Heart right ventricle (tissue), 16 donors: Measurements from ENCODE around the gene ACTL10. TPM values are rescaled to one million over a fixed set of nuclear protein-coding genes. Genes with fewer than 3 reads are reported as not detected.

Experiments
- ATAC-seq, 8 donors: fragments of 200-7000 bp; cut with Tn5 transposase; one replicate each; pipeline ENCODE4 v1.9.1; 2020; ENCODE audit warnings: mild to moderate bottlenecking in 8 of 8, moderate library complexity in 8 of 8, moderate number of reproducible peaks in 1 of 8
- DNase-seq, 2 donors: peaks; one replicate each; pipeline ENCODE4 v3.0.0-alpha.2; 2020
- H3K27ac ChIP-seq, 10 donors: fragments of 200-600 bp; sonication (generic) in 2 of 10; one replicate each; pipeline versions ENCODE4 v1.5.0 to v1.8.0; 2020 to 2022; ENCODE audit warnings: mild to moderate bottlenecking in 3 of 10
- H3K27me3 ChIP-seq, 7 donors: fragments of 200-600 bp; one replicate each; pipeline ENCODE4 v1.8.0; 2021 to 2022; ENCODE audit warnings: mild to moderate bottlenecking in 2 of 7
- H3K36me3 ChIP-seq, 9 donors: fragments of 200-600 bp; sonication (generic) in 1 of 9; one replicate each; pipeline versions ENCODE4 v1.5.0 to v1.8.0; 2020 to 2022; ENCODE audit warnings: mild to moderate bottlenecking in 2 of 9
- H3K4me1 ChIP-seq, 9 donors: fragments of 200-600 bp; sonication (generic) in 1 of 9; one replicate each; pipeline versions ENCODE4 v1.5.0 to v1.8.0; 2020 to 2022; ENCODE audit warnings: mild to moderate bottlenecking in 4 of 9
- H3K4me3 ChIP-seq, 10 donors: fragments of 200-600 bp; sonication (generic) in 2 of 10; one replicate each; pipeline versions ENCODE4 v1.5.0 to v1.8.0; 2020 to 2022; ENCODE audit warnings: mild to moderate bottlenecking in 7 of 10, moderate library complexity in 2 of 10
- H3K9me3 ChIP-seq, 11 donors: fragments of 200-600 bp in 10 of 11; sonication (generic) in 2 of 11; one replicate each; pipeline versions ENCODE4 v1.5.0 to v1.8.0; 2013 to 2022; ENCODE audit warnings: mild to moderate bottlenecking in 2 of 11, control low read depth in 1 of 11, moderate library complexity in 1 of 11
- CTCF ChIP-seq, 9 donors: fragments of 200-600 bp; sonication (generic) in 2 of 9; IDR thresholded peaks; one replicate each; pipeline versions ENCODE4 v1.5.0 to v1.8.0; 2021 to 2022; ENCODE audit warnings: antibody characterized with exemption in 9 of 9, mild to moderate bottlenecking in 5 of 9, moderate library complexity in 1 of 9
- WGBS, 2 donors: extraction: QIAGEN DNeasy Blood & Tissue Kit; methylation state at CpG; one replicate each; pipeline ENCODE4 v1.1.7; 2013; ENCODE audit warnings: inconsistent platforms in 1 of 2; 5-methylcytosine and 5-hydroxymethylcytosine counted together
- intact Hi-C, 10 donors: fragments of 100-400 bp; cut with DNase I; formaldehyde crosslinking; loops; one replicate each; pipeline versions ENCODE4 v1.11.1 to v1.14.2; 2022
- polyA plus RNA-seq, 2 donors: library from polyadenylated mRNA; stranded (reverse); fragments of 200-250 nt; gene quantifications; one replicate each; pipeline ENCODE4 v1.2.3, GENCODE V29; 2013
- total RNA-seq, 10 donors: library from RNA; stranded (reverse); fragmentation: NEBNext Ultra II Directional in 3 of 10; extraction: Animal tissue kit (Norgen Biotek cat#: 25700) in 3 of 10; gene quantifications; one replicate each; pipeline versions ENCODE4 v1.2.1 to v1.2.4, GENCODE V29; 2021 to 2023
- donor health status: Arrhythmogenic right ventricular cardiomyopathy.
- donor health status: ischemic (EF 13 %, LVEDD 7.1; RV severe dilation, severe dysfunction).
- donor health status: healthy with polysubstance abuse.
- donor health status: DM: no; HTN: yes; CAD: no.
- donor health status: DM: no; HTN: no; CAD: no.
- donor health status: ischemic (EF 25% LVEDD 6.9; RV normal size, moderate dysfunction).
- donor health status: ischemic (EF 25% LVEDD 5.7; RV mildly dilated, moderate dysfunction).
- donor health status: healthy.
- donor health status: DM: yes; HTN: yes; CAD: no.
- donor health status: Ischemic cardiomyopathy.
- donor health status: ischemic (EF 35%, LVEDD 5.7; RV mildly dilated, moderate dysfunction).
- donor health status: nonischemic (EF 11% LVEDD 7.7; RV severe dilation, severe dysfunction).
- donor health status: DM: yes; HTN: yes; CAD: no.
- donor health status: PGD.
- donor health status: ischemic (EF 29% LVEDD 5.4; RV normal size, mild dysfunction).
- donor health status: nonischemic (EF 23%, LVEDD 6.1; RV moderate dilation, normal function).

Gene ACTL10
- total and polyA plus RNA-seq, 12 donors: 0.11 to 1.2 (median 0.30) TPM; not detected in 4

GRCh38 chr20:33672426-33673113, 5.8 kb downstream of the ACTL10 start:
- no peak for TF ChIP-seq CTCF (IDR thresholded peaks at IDR 0.05)
- no peak for DNase-seq
- no peaks in the 10 kb centered on the region for H3K27me3 ChIP-seq
- H3K4me1 ChIP-seq: peaks cover 16 to 60% (median 39%) of the 10 kb centered on the region in 9 donors
- no peak for ATAC-seq
- 57 to 63% methylated on average over 17 of the region's 17 CpGs for WGBS, 2 donors
- H3K9me3 ChIP-seq: no peaks in the 10 kb centered on the region
- intact Hi-C loops: loop anchor here in 1 of 10 donors (5.0 kb wide), 1 partner anchor 60 kb away; the partner anchor contains the start of gene ZNF341
- peak overlapping the region in 5 of 10 donors; percentile 81 to 94 (median 87) for H3K27ac ChIP-seq
- peaks cover 0 to 30% (median 3%) of the 10 kb centered on the region in 9 donors for H3K36me3 ChIP-seq
- H3K4me3 ChIP-seq: peak overlapping the region; percentile 56 to 92 (median 71)

DNA sequence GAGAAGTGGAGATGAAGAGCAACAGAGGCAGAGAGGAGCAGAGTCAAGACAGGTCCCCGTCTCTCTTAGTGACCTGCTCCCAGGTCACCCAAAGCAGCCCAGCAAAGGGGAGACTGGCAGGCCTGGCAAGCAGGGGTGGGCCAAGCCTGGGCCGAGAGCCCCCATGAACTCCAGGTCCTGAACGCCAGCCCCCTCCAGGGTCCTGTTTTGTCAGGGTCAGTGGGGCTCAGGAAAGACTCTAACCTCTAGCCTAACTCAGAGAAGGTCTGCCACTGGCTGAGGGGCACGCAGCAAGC, 6.3 kb downstream of the ACTL10 start:
- intact Hi-C loops: loop anchor here in 1 of 10 donors (5.0 kb wide), 1 partner anchor 59 kb away; the partner anchor contains the start of gene ZNF341
- Histone ChIP-seq H3K27ac (peak overlapping the region in 8 of 10 donors; percentile 79 to 94 (median 86)), H3K27me3 (no peaks in the 10 kb centered on the region), H3K4me3 (peak overlapping the region; percentile 56 to 92 (median 71)), H3K4me1 (peaks cover 13 to 57% (median 34%) of the 10 kb centered on the region in 9 donors), H3K36me3 (peaks cover 0 to 30% (median 5%) of the 10 kb centered on the region in 9 donors), H3K9me3 (no peaks in the 10 kb centered on the region)
- WGBS, 2 donors: 60 to 71% methylated on average over 4 of the region's 4 CpGs
- TF ChIP-seq CTCF (IDR thresholded peaks at IDR 0.05): no peak
- DNase-seq: no peak
- peak in 1 of 8 donors; percentile 0 for ATAC-seq

- no peaks in the 10 kb centered on the region for H3K27me3 ChIP-seq
- intact Hi-C loops: loop anchor here in 1 of 10 donors (5.0 kb wide), 1 partner anchor 59 kb away; the partner anchor contains the start of gene ZNF341
- WGBS, 2 donors: 9 to 17% methylated on average over 28 to 29 of the region's 29 CpGs
- H3K4me1 ChIP-seq: peaks cover 9 to 53% (median 28%) of the 10 kb centered on the region in 9 donors
- peaks cover 0 to 30% (median 5%) of the 10 kb centered on the region in 9 donors for H3K36me3 ChIP-seq
- ATAC-seq: peak in 5 of 8 donors; percentile 3 to 31 (median 11)
- H3K4me3 ChIP-seq: peak overlapping the region; percentile 56 to 92 (median 71)
- no peak for TF ChIP-seq CTCF (IDR thresholded peaks at IDR 0.05)
- peak overlapping the region; percentile 73 to 94 (median 85) for H3K27ac ChIP-seq
- no peaks in the 10 kb centered on the region for H3K9me3 ChIP-seq
- DNase-seq: no peak
Measured at GRCh38 chr20:33673410-33674293, 6.9 kb downstream of the ACTL10 start.
